Stimulated activated CD4-positive, alpha-beta T cell treated with anti-CD3 and anti-CD28 coated beads, Interleukin-2, amount 100 ng/mL, for 4 hours (primary cell): ENCODE results near the gene DIAPH2.

Experiments
- DNase-seq: peaks from one replicate; pipeline ENCODE4 v3.0.0-alpha.2; 2020; ENCODE audit warnings: low read depth

Gene DIAPH2

DNA sequence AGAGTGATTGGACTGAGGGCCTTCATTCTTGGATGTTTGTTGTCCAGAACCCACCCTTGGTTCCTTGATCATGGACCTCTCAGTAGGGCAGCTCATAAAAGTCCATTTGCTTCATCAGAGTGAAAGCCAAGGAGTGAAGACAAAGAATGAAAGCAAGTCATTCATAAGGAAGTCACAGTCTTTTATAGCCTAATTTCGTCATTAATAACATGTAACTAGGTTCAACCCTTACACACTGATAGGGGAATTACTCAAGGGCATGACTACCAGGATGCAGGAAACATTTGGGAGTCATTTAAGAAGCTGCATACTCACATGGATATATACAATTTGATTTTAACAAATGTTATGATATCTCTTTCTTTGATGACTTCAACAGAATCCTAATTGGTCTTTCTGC, 294.3 kb downstream of the DIAPH2 start:
- no peak for DNase-seq

DNA sequence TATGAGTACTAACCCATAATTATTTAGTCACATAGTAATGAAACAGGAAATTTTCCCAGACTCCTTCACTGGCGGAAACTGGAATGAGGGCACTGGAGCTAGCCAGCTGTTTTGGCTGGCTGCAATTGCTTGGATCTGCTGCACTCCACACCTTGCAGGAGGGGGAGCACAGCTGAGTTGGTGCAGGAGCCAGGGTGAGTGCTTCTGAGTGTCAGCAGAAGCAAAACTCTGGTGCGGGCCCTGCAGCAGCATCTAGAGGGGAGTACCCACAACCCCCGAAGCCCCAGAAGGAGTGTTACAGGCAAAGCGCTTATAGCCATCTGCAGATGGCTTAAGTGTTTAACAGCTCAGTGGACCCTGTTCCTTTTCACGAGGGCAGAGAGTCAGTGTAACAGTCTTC, 295.1 kb downstream of the DIAPH2 start:
- DNase-seq = no peak

GRCh38 chrX:96982161-96982560, 297.5 kb downstream of the DIAPH2 start:
- no peak for DNase-seq

DNA sequence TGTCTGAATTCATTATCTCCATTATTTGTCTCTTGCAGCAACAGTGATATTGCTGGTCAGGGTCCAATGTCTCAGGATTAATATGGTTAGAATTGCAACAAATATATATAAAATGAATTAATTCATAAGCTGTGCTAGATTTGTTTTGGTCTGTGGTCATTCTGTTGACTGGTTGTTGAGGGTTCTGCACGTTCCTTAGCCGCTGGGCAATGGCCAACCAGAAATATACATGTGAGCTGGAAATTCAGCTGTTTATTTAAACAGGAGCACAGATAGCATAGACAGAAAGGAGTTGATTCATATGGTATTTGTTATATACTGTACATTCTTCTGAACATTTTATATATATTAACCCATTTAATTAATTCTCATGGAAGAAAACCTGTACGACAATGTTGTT, 299.9 kb downstream of the DIAPH2 start:
- DNase-seq = no peak

DNA sequence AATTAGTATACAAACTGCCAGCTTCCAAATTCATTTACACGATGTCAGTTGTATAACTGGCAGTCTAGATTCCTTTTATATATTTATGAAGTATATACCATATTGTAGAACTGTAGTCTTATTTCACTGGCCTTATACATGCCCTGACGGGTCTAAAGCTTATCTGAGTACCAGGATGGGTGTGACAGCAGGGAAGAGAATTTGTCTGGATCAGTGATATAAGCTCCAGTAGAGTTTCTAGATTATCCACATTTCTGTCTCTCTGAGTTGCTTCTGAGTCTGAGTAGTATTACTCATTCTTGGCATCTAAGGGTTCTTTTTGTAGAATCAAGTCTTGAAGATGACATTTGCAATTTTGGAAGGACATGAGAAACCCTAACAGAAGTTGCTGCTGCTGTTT, 300.4 kb downstream of the DIAPH2 start:
- no peak for DNase-seq

GRCh38 chrX:96987228-96987627, 302.6 kb downstream of the DIAPH2 start:
- DNase-seq = no peak

GRCh38 chrX:96989830-96990571, 305.4 kb downstream of the DIAPH2 start:
- no peak for DNase-seq

GRCh38 chrX:96994093-96994492, 309.5 kb downstream of the DIAPH2 start:
- DNase-seq = no peak

GRCh38 chrX:96997196-96997595, 312.6 kb downstream of the DIAPH2 start:
- no peak for DNase-seq

DNA sequence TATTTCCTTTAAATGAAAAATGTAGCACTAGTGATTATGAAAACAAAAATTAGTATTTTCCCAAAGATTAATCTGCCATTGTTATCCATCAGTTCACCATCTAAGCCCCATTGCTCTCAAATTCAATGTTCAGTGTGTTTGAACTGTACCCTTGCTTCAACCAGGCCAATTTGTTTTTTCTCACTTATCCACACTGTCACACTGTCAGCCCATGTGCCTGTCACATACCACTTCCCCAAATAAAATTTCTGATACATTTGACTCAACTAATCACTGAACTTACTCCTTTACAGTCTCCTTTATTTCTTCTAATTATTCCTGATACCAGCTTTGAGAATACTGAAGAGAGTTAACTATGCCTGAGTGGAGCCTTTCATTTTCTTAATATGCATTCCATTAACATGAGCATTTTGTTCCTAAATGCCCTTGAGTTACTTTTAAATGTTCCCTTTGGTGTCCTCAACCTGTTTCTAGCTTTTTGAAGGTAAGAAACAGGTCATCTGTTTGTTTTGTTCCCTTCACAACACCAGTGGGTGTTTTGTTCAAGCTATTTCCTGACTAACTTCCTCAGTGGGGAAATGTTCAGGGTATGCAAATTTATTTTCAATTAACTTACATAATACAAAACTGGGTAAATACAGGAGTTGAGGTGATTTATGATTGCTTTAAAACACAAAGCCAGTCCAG, 316.2 kb downstream of the DIAPH2 start:
- no peak for DNase-seq

- no peak for DNase-seq
These were observed 321.5 kb downstream of the DIAPH2 start for GRCh38 chrX:97006167-97006566.

DNA sequence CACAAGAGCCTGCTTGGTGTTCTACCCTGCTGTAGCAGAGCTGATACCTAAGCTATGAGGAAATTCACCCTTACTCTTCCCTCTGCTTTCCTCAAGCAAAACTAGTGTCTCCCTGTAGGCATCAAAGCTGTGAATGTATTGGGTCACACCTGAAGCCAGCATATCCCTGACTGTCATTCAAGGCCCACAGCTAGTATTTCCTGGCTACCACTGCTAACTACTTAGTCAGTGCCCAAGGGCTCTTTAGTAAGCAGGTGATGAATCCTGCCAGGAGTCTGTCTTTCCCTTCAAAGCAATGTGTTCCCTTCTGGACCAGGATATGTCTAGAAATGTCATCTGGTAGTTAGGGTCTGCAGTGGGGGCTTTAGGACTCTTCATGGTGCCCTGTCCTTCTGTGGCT, 324.7 kb downstream of the DIAPH2 start:
- DNase-seq = no peak

GRCh38 chrX:97011540-97011939, 326.9 kb downstream of the DIAPH2 start:
- DNase-seq = no peak

- no peak for DNase-seq
These were observed 331.5 kb downstream of the DIAPH2 start for GRCh38 chrX:97016106-97016505.

- no peak for DNase-seq
These were observed 337.0 kb downstream of the DIAPH2 start for GRCh38 chrX:97021680-97022079.

DNA sequence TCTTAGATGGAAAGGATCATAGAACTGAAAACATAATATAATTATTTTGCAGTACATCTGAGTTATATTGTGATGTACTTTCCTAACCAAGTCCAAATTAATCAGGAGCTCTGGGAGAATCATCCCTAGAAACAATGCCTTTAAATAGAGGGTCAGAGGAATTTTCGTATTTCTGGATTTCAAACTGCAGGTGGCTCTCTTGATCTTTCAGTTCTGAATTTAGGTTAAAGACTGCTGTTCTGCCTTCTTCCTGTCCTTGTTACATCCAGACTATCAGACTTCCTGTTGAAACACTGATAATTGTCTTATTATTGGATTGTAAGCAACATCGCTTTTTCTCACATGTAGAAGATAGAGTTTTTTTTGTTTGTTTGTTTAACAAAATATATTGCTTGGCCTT, 341.8 kb downstream of the DIAPH2 start:
- DNase-seq = no peak

DNA sequence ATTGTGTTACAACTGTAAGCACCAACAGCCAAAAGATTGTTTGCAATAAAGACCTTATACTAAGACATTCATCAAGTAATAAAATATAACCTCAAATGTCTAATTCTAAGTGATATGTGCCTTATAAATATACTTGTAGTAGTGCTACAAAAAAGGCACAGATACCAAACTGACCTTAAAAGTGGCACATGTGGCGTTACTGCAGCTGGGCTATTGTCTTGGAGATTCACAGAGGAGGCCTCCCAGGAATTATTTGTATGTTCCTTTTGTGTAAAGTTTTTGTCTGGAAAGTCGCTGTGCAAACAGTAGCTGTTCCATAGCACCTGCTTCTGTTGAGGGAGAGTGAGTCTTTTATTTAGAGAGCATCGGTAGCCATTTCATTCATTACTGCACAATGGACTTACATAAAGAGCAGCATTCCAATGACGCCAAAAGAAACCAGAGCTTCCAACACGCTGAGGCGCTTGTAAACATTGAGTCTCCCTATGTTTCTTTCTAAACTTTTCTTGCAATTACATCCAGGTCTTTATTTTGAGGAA, 342.8 kb downstream of the DIAPH2 start:
- DNase-seq = no peak

- DNase-seq = no peak
These were observed 345.8 kb downstream of the DIAPH2 start for GRCh38 chrX:97030463-97030862.

DNA sequence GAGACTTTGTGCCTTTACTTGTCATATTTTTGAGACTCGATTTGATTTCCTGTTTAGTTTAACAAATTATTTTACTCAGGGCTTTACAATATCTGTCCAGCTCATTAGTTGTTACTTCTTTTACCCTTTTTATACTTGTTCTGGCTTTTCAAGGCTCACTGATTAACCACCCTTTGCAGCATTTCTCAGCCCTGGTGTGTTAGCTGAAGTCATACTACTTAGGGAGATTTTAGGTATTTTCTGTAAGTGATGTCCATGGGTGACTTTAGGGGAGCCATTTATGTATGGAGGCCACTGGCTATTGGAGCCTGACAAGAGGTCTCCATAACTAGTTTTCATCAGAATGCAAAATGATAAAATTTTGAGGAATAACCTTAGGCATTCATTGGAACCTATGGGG, 346.3 kb downstream of the DIAPH2 start:
- no peak for DNase-seq

DNA sequence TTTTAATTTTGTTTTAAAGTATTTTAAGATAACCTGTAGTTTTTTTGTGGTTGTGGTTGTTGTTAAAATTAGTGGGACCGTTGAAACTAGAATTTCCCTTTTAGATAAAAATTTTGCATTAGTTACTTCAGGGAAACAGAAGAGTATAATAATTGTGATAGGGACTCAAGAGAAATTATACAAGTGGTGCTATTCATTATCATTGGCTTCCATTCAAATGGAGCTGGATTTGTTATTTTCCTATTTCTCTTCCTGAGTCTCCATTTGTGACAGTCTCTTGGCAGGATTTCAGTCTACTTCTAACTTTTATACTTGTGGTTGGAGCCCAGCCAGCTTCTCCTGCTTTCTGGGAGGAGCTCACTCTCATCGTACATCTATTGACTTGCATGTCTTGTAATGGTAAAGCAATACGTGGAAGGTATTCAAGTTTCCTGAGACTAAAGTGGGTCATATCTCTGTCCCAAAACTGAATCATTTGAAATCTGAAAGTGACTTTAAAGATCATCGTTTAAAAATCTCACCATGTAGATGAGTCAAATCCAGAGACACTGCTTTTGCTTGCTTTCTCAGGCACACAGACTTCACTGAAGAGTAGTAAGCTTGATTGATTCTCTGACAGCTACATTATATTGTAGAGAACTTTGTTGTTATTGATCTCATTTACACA, 354.9 kb downstream of the DIAPH2 start:
- DNase-seq = no peak

DNA sequence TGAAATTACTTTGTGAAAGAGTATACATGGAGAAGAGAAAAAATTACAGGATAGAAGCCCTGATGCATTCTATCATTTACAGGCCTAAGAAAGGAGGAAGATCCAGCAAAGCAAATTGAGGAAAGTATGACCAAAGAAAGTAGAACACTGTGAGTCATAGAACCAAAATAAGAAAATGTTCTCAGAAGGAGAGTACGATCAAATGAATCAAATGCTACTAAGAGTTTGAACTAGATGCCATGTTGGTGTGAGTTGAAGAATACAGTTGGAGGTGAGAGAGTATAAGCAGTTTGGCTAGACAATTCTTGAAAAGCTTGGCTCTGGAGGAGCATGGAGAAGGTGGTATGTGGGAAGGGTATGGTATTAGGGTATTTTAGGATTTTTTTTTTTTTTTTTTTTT, 360.8 kb downstream of the DIAPH2 start:
- no peak for DNase-seq

- DNase-seq = no peak
These were observed 362.2 kb downstream of the DIAPH2 start for GRCh38 chrX:97046867-97047266.

- DNase-seq = no peak
These were observed 365.8 kb downstream of the DIAPH2 start for GRCh38 chrX:97050392-97050791.
